Measurements from ENCODE around the gene PHF1.
A peak's percentile ranks its signal among the peaks of the same experiment; 100 is the strongest.

PHF1 gene

GRCh38 chr6:33454009-33454946, 43.5 kb downstream of the PHF1 start, which contains the start of gene ZBTB9:
TSS of gene ZBTB9 (plus strand) at chr6:33454576. CDS start at chr6:33455101, 525 bp downstream.
- peak; percentile 91 for DNase-seq (ENCODE audit: low read depth)

- DNase-seq (ENCODE audit: low read depth), result no peak
These were observed 44.2 kb downstream of the PHF1 start for GRCh38 chr6:33455051-33455450.

GRCh38 chr6:33456156-33456555, 45.3 kb downstream of the PHF1 start:
- no peak for DNase-seq (ENCODE audit: low read depth)

- DNase-seq (ENCODE audit: low read depth), result no peak
These were observed 47.9 kb downstream of the PHF1 start for GRCh38 chr6:33458676-33459075.

- no peak for DNase-seq (ENCODE audit: low read depth)
These were observed 48.4 kb downstream of the PHF1 start for GRCh38 chr6:33459226-33459625.
